ENCODE results near the gene SERPING1.

GRCh38 chr11:57597461-57597915 lies at the start of gene SERPING1:
- no peak for TF ChIP-seq CTCF (IDR thresholded peaks at IDR 0.05)
- TF ChIP-seq POLR2AphosphoS5 (IDR thresholded peaks at IDR 0.05): peak; percentile 20 to 72 (median 52)
- TF ChIP-seq POLR2A (IDR thresholded peaks at IDR 0.05): peak; percentile 8

All from breast epithelium (tissue), 3 donors.